ENCODE results near the gene RCL1. TPM values are rescaled to one million over a fixed set of nuclear protein-coding genes. Genes with fewer than 3 reads are reported as not detected.
A peak's percentile ranks its signal among the peaks of the same experiment; 100 is the strongest.
"Not testable (repeated sequence)": the region's sequence is repeated elsewhere in the genome, so short reads cannot be mapped to it uniquely, and the experiment has no call there.

Gene RCL1
- total and polyA plus RNA-seq, 8 donors, result 11.3 to 153 (median 21.9) TPM

GRCh38 chr9:4769321-4770080, 23.2 kb upstream of the RCL1 start:
- Histone ChIP-seq H3K27me3 (no peaks in the 10 kb centered on the region), H3K9me3 (no peaks in the 10 kb centered on the region), H3K27ac (no peak overlapping the region), H3K4me3 (no peak overlapping the region), H3K4me1 (no peaks in the 10 kb centered on the region), H3K36me3 (no peaks in the 10 kb centered on the region)
- ATAC-seq, result no peak
- intact Hi-C loops (cut with DNase I), result loop anchor here in 1 of 3 donors (10.0 kb wide), 1 partner anchor 215 kb away; the partner anchor contains the start of gene JAK2
- no peak for FAIRE-seq
- no peak for TF ChIP-seq CTCF (IDR thresholded peaks at IDR 0.05)
- WGBS, 2 donors, result 65 to 78% methylated on average over 7 of the region's 7 CpGs
- DNase-seq, result no peak

DNA sequence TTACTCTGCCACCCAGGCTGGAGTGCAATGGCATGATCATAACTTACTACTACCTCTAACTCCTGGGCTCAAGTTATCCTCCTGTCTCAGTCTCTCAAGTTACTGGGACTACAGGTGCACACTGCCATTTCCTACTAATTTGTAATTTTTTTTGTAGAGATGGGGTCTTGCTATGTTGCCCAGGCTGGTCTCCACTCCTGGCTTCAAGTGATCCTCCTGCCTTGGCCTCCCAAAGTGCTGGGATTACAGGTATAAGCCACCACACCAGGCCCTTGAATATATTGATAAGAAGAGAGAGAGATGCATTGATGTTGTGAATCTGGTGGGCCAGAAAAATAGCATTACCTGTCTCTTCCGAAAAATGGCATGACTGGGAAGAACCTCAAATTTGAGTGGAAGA, 21.0 kb upstream of the RCL1 start:
- Histone ChIP-seq H3K9me3 (no peaks in the 10 kb centered on the region), H3K27ac (no peak overlapping the region), H3K4me3 (no peak overlapping the region), H3K4me1 (no peaks in the 10 kb centered on the region), H3K27me3 (no peaks in the 10 kb centered on the region), H3K36me3 (no peaks in the 10 kb centered on the region)
- 91 to 93% methylated on average over 1 of the region's 1 CpG for WGBS, 2 donors
- no peak for TF ChIP-seq CTCF (IDR thresholded peaks at IDR 0.05)
- ATAC-seq (no peak), FAIRE-seq (no peak), DNase-seq (no peak)
- intact Hi-C loops (cut with DNase I), result no loop called here

GRCh38 chr9:4774209-4774608, 18.5 kb upstream of the RCL1 start:
- WGBS, 2 donors, result 44 to 53% methylated on average over 1 of the region's 1 CpG
- FAIRE-seq (no peak), ATAC-seq (peak in 2 of 4 donors; percentile 54), DNase-seq (no peak)
- Histone ChIP-seq H3K36me3 (no peaks in the 10 kb centered on the region), H3K27ac (no peak overlapping the region), H3K9me3 (no peaks in the 10 kb centered on the region), H3K27me3 (no peaks in the 10 kb centered on the region), H3K4me3 (no peak overlapping the region), H3K4me1 (no peaks in the 10 kb centered on the region)
- intact Hi-C loops (cut with DNase I), result no loop called here
- no peak for TF ChIP-seq CTCF (IDR thresholded peaks at IDR 0.05)

DNA sequence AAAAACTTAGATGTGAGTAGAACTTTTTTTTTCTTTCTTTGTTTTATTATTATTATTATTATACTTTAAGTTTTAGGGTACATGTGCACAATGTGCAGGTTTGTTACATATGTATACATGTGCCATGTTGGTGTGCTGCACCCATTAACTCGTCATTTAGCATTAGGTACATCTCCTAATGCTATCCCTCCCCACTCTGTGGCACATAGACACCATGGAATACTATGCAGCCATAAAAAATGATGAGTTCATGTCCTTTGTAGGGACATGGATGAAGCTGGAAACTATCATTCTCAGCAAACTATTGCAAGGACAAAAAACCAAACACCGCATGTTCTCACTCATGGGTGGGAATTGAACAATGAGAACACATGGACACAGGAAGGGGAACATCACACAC, 17.8 kb upstream of the RCL1 start:
- H3K9me3 ChIP-seq; H3K4me3 ChIP-seq; DNase-seq; intact Hi-C loops (cut with DNase I); H3K36me3 ChIP-seq; H3K27ac ChIP-seq; H3K4me1 ChIP-seq; FAIRE-seq; ATAC-seq; H3K27me3 ChIP-seq: not testable (repeated sequence)
- WGBS, 2 donors, result 31 to 52% methylated on average over 1 of the region's 2 CpGs

- DNase-seq (no peak), FAIRE-seq (no peak), ATAC-seq (no peak)
- no peaks in the 10 kb centered on the region for H3K27me3 ChIP-seq
- TF ChIP-seq CTCF (IDR thresholded peaks at IDR 0.05), result no peak
- H3K4me1 ChIP-seq, result no peaks in the 10 kb centered on the region
- intact Hi-C loops (cut with DNase I), result no loop called here
- H3K36me3 ChIP-seq, result no peaks in the 10 kb centered on the region
- H3K9me3 ChIP-seq, result no peaks in the 10 kb centered on the region
- WGBS, 2 donors, result 89 to 95% methylated on average over 1 of the region's 1 CpG
- no peak overlapping the region for H3K27ac ChIP-seq
- no peak overlapping the region for H3K4me3 ChIP-seq
Observed at GRCh38 chr9:4780651-4781050, 12.1 kb upstream of the RCL1 start.

Measured in pancreas (tissue), 10 donors.